Dendritic cell treated with granulocyte-macrophage colony-stimulating factor and Interleukin-4, amounts not matched to agents 40 ng/mL and 50 ng/mL, for 4 days (primary cell): ENCODE measurements around the gene NTSR1.

ENCODE experiments used
- H3K27ac Mint-ChIP-seq: one replicate; pipeline ENCODE4 v1.8.0; 2022; ENCODE audit warnings: mild to moderate bottlenecking, mixed read lengths
- H3K27me3 Mint-ChIP-seq: one replicate; pipeline ENCODE4 v1.8.0; 2022; ENCODE audit warnings: mild to moderate bottlenecking, mixed read lengths
- H3K36me3 Mint-ChIP-seq: one replicate; pipeline ENCODE4 v1.8.0; 2022; ENCODE audit warnings: low read depth, mixed read lengths
- H3K4me1 Mint-ChIP-seq: one replicate; pipeline ENCODE4 v1.8.0; 2022; ENCODE audit warnings: low read depth, mixed read lengths
- H3K4me3 Mint-ChIP-seq: one replicate; pipeline ENCODE4 v1.8.0; 2022; ENCODE audit warnings: mild to moderate bottlenecking, moderate library complexity, mixed read lengths
- H3K9me3 Mint-ChIP-seq: one replicate; pipeline ENCODE4 v1.8.0; 2022; ENCODE audit warnings: mixed read lengths
- intact Hi-C: fragments of 100-400 bp; cut with micrococcal nuclease; formaldehyde crosslinking; loops from one replicate; pipeline ENCODE4 v1.15.0; 2022

The NTSR1 gene

GRCh38 chr20:62702895-62703852, 5.5 kb upstream of the NTSR1 start:
- no peak overlapping the region for H3K27ac Mint-ChIP-seq
- H3K4me3 Mint-ChIP-seq = no peak overlapping the region
- H3K4me1 Mint-ChIP-seq = peaks cover 36% of the 10 kb centered on the region
- H3K9me3 Mint-ChIP-seq = no peaks in the 10 kb centered on the region
- intact Hi-C loops = no loop called here
- peaks cover 54% of the 10 kb centered on the region for H3K27me3 Mint-ChIP-seq
- H3K36me3 Mint-ChIP-seq = no peaks in the 10 kb centered on the region

GRCh38 chr20:62703853-62704228, 4.8 kb upstream of the NTSR1 start:
- peaks cover 57% of the 10 kb centered on the region for H3K27me3 Mint-ChIP-seq
- peaks cover 38% of the 10 kb centered on the region for H3K4me1 Mint-ChIP-seq
- H3K27ac Mint-ChIP-seq = no peak overlapping the region

GRCh38 chr20:62704341-62704948, 4.2 kb upstream of the NTSR1 start:
- no peaks in the 10 kb centered on the region for H3K9me3 Mint-ChIP-seq
- H3K36me3 Mint-ChIP-seq = no peaks in the 10 kb centered on the region
- no peak overlapping the region for H3K27ac Mint-ChIP-seq
- H3K4me3 Mint-ChIP-seq = no peak overlapping the region
- peaks cover 61% of the 10 kb centered on the region for H3K27me3 Mint-ChIP-seq
- intact Hi-C loops = no loop called here
- H3K4me1 Mint-ChIP-seq = peaks cover 41% of the 10 kb centered on the region

More at GRCh38 chr20:62703853-62704228, 4.8 kb upstream of the NTSR1 start:
- H3K4me3 Mint-ChIP-seq = no peak overlapping the region
- H3K36me3 Mint-ChIP-seq = no peaks in the 10 kb centered on the region
- intact Hi-C loops = no loop called here
- H3K9me3 Mint-ChIP-seq = no peaks in the 10 kb centered on the region

- H3K27ac Mint-ChIP-seq = no peak overlapping the region
- no peaks in the 10 kb centered on the region for H3K9me3 Mint-ChIP-seq
- H3K27me3 Mint-ChIP-seq = peaks cover 70% of the 10 kb centered on the region
- intact Hi-C loops = no loop called here
- H3K36me3 Mint-ChIP-seq = no peaks in the 10 kb centered on the region
- H3K4me1 Mint-ChIP-seq = peaks cover 52% of the 10 kb centered on the region
- no peak overlapping the region for H3K4me3 Mint-ChIP-seq
These were observed 3.0 kb upstream of the NTSR1 start for GRCh38 chr20:62705627-62706026.

- Mint-ChIP-seq H3K27me3 (peaks cover 70% of the 10 kb centered on the region), H3K27ac (no peak overlapping the region), H3K9me3 (no peaks in the 10 kb centered on the region), H3K4me3 (no peak overlapping the region), H3K4me1 (peaks cover 59% of the 10 kb centered on the region), H3K36me3 (no peaks in the 10 kb centered on the region)
- intact Hi-C loops = no loop called here
These were observed 2.3 kb upstream of the NTSR1 start for GRCh38 chr20:62706344-62706743.

GRCh38 chr20:62706857-62707256, 1.8 kb upstream of the NTSR1 start:
- H3K4me3 Mint-ChIP-seq = no peak overlapping the region
- H3K27ac Mint-ChIP-seq = no peak overlapping the region
- intact Hi-C loops = no loop called here
- no peaks in the 10 kb centered on the region for H3K36me3 Mint-ChIP-seq
- no peaks in the 10 kb centered on the region for H3K9me3 Mint-ChIP-seq
- peaks cover 70% of the 10 kb centered on the region for H3K27me3 Mint-ChIP-seq
- H3K4me1 Mint-ChIP-seq = peaks cover 63% of the 10 kb centered on the region

- Mint-ChIP-seq H3K4me3 (no peak overlapping the region), H3K36me3 (no peaks in the 10 kb centered on the region), H3K27me3 (peaks cover 69% of the 10 kb centered on the region), H3K9me3 (no peaks in the 10 kb centered on the region), H3K4me1 (peaks cover 63% of the 10 kb centered on the region), H3K27ac (no peak overlapping the region)
- intact Hi-C loops = no loop called here
These were observed 1.2 kb upstream of the NTSR1 start for GRCh38 chr20:62707276-62707920.

- Mint-ChIP-seq H3K4me1 (peaks cover 57% of the 10 kb centered on the region), H3K36me3 (no peaks in the 10 kb centered on the region), H3K9me3 (no peaks in the 10 kb centered on the region), H3K27ac (no peak overlapping the region), H3K27me3 (peaks cover 66% of the 10 kb centered on the region), H3K4me3 (peak overlapping the region; percentile 67)
- intact Hi-C loops = no loop called here
These were observed 615 bp upstream of the NTSR1 start for GRCh38 chr20:62707921-62708521.

GRCh38 chr20:62709537-62709905, 885 bp downstream of the NTSR1 start:
- H3K27ac Mint-ChIP-seq = no peak overlapping the region
- H3K9me3 Mint-ChIP-seq = no peaks in the 10 kb centered on the region
- no peak overlapping the region for H3K4me3 Mint-ChIP-seq
- H3K36me3 Mint-ChIP-seq = no peaks in the 10 kb centered on the region
- H3K27me3 Mint-ChIP-seq = peaks cover 62% of the 10 kb centered on the region
- intact Hi-C loops = no loop called here
- peaks cover 42% of the 10 kb centered on the region for H3K4me1 Mint-ChIP-seq

- Mint-ChIP-seq H3K4me3 (no peak overlapping the region), H3K27ac (no peak overlapping the region), H3K27me3 (peaks cover 56% of the 10 kb centered on the region), H3K9me3 (no peaks in the 10 kb centered on the region), H3K4me1 (peaks cover 39% of the 10 kb centered on the region), H3K36me3 (no peaks in the 10 kb centered on the region)
- intact Hi-C loops = no loop called here
These were observed 1.7 kb downstream of the NTSR1 start for GRCh38 chr20:62710221-62710885.

- Mint-ChIP-seq H3K27me3 (peaks cover 52% of the 10 kb centered on the region), H3K4me1 (peaks cover 42% of the 10 kb centered on the region), H3K36me3 (no peaks in the 10 kb centered on the region), H3K27ac (peak overlapping the region; percentile 29), H3K9me3 (no peaks in the 10 kb centered on the region), H3K4me3 (no peak overlapping the region)
- intact Hi-C loops = no loop called here
These were observed 2.5 kb downstream of the NTSR1 start for GRCh38 chr20:62710886-62711702.

GRCh38 chr20:62711703-62712101, 3.1 kb downstream of the NTSR1 start:
- intact Hi-C loops = no loop called here
- Mint-ChIP-seq H3K27ac (peak overlapping the region; percentile 29), H3K36me3 (no peaks in the 10 kb centered on the region), H3K9me3 (no peaks in the 10 kb centered on the region), H3K4me3 (no peak overlapping the region), H3K27me3 (peaks cover 56% of the 10 kb centered on the region), H3K4me1 (peaks cover 48% of the 10 kb centered on the region)

- no peak overlapping the region for H3K4me3 Mint-ChIP-seq
- intact Hi-C loops = no loop called here
- peaks cover 51% of the 10 kb centered on the region for H3K27me3 Mint-ChIP-seq
- peaks cover 45% of the 10 kb centered on the region for H3K4me1 Mint-ChIP-seq
- H3K36me3 Mint-ChIP-seq = no peaks in the 10 kb centered on the region
- H3K27ac Mint-ChIP-seq = no peak overlapping the region
- no peaks in the 10 kb centered on the region for H3K9me3 Mint-ChIP-seq
These were observed 4.0 kb downstream of the NTSR1 start for GRCh38 chr20:62712606-62713005.
